K562 (cell line): ENCODE results near the gene PCAT6. TPM values are rescaled to one million over a fixed set of nuclear protein-coding genes. Genes with fewer than 3 reads are reported as not detected.

Experiments
- BACH1 ChIP-seq: fragments of 200-800 bp; sonication (Bioruptor generic); IDR thresholded peaks from 2 replicates; pipeline ENCODE4 v1.6.1; 2016; ENCODE audit warnings: missing genetic modification characterization, missing compliant biosample characterization
- CCNT2 ChIP-seq: IDR thresholded peaks from 2 replicates; pipeline ENCODE4 v1.6.1; 2011; ENCODE audit warnings: borderline replicate concordance, low read depth, mild to moderate bottlenecking, moderate library complexity, mixed read lengths, low read length; ENCODE audit not compliant: insufficient read length; ENCODE audit errors: extremely low read depth
- FOXK2 ChIP-seq, 2 experiments: fragments of 450-650 bp; IDR thresholded peaks in 1 of 2; conservative IDR thresholded peaks in 1 of 2; 2 replicates each; pipeline ENCODE4 v1.6.1; 2016; ENCODE audit warnings: low read depth in 2 of 2, mild to moderate bottlenecking in 1 of 2
- MECOM ChIP-seq: fragments of 250-450 bp; sonication (Bioruptor Pico); IDR thresholded peaks from 2 replicates; pipeline ENCODE4 v1.8.0; 2022; ENCODE audit warnings: inconsistent platforms
- RAD21 ChIP-seq, 2 experiments: fragments of 250-450 bp in 1 of 2; fragments of 450-650 bp in 1 of 2; sonication (Bioruptor Pico) in 1 of 2; formaldehyde crosslinking in 1 of 2; IDR thresholded peaks in 1 of 2; conservative IDR thresholded peaks in 1 of 2; 2 replicates each; pipeline versions ENCODE4 v1.4.0 to v1.8.0; 2020 to 2022; ENCODE audit warnings: mild to moderate bottlenecking in 2 of 2, moderate library complexity in 1 of 2
- SP1 ChIP-seq: sonication (generic); formaldehyde crosslinking; IDR thresholded peaks from 2 replicates; pipeline ENCODE4 v1.8.1; 2022; ENCODE audit warnings: mild to moderate bottlenecking, missing genetic modification reagents
- TEAD1 ChIP-seq, 2 experiments: fragments of 450-650 bp in 1 of 2; sonication (generic) in 1 of 2; formaldehyde crosslinking; IDR thresholded peaks; 2 replicates each; pipeline versions ENCODE4 v1.4.0 to v1.8.0; 2020 to 2022; ENCODE audit warnings: mild to moderate bottlenecking in 2 of 2, missing genetic modification reagents in 1 of 2
- ZBTB7A ChIP-seq: IDR thresholded peaks from 2 replicates; pipeline ENCODE4 v1.6.1; 2011; ENCODE audit warnings: low read depth, mild to moderate bottlenecking, low read length, moderate library complexity, borderline replicate concordance; ENCODE audit not compliant: control insufficient read depth
- ZKSCAN3 ChIP-seq: fragments of 250-450 bp; sonication (Bioruptor Pico); IDR thresholded peaks from 2 replicates; pipeline ENCODE4 v1.4.0; 2020
- ZNF133 ChIP-seq: fragments of 250-450 bp; sonication (Bioruptor Pico); IDR thresholded peaks from 2 replicates; pipeline ENCODE4 v1.4.0; 2020; ENCODE audit warnings: mild to moderate bottlenecking
- ZNF165 ChIP-seq: fragments of 250-450 bp; sonication (Bioruptor Pico); IDR thresholded peaks from 2 replicates; pipeline ENCODE4 v1.4.0; 2020; ENCODE audit warnings: borderline replicate concordance
- ZNF3 ChIP-seq: fragments of 250-450 bp; sonication (Bioruptor Pico); IDR thresholded peaks from 2 replicates; pipeline ENCODE4 v1.5.0; 2021; ENCODE audit warnings: mild to moderate bottlenecking, moderate library complexity
- polyA plus RNA-seq, 8 experiments: library from polyadenylated mRNA; depleted of rRNA in 4 of 8; stranded (reverse) in 5 of 8; unstranded in 3 of 8; fragments of >200 nt; fragmentation: Nextera tagmentation in 2 of 8; fragmentation: Illumina TruSeq in 1 of 8; extraction: Ambion mirVana in 2 of 8; extraction: Trizol in 1 of 8; gene quantifications; 2 replicates each; pipeline versions ENCODE4 v1.2.1 to v1.2.3, GENCODE V29; 2011 to 2014; ENCODE audit warnings: inconsistent platforms in 1 of 8, missing spikeins in 1 of 8
- total RNA-seq, 7 experiments: library from RNA; depleted of rRNA in 6 of 7; stranded (reverse); fragments of >200 nt in 6 of 7; fragmentation: Illumina TruSeq in 2 of 7; extraction: Trizol in 2 of 7; gene quantifications; 2 replicates each; pipeline versions ENCODE4 v1.2.1 to v1.2.3, GENCODE V29; 2011 to 2021; ENCODE audit warnings: low replicate concordance in 1 of 7
- TF ChIP-seq, protein P1 (sequence below), 3 experiments: fragments of 200-800 bp in 1 of 3; sonication (Bioruptor generic) in 1 of 3; sonication (generic) in 1 of 3; formaldehyde crosslinking in 1 of 3; IDR thresholded peaks; 2 replicates each; pipeline versions ENCODE4 v1.6.1 to v1.8.0; 2016 to 2022; ENCODE audit warnings: mild to moderate bottlenecking in 2 of 3, missing compliant biosample characterization in 2 of 3, missing genetic modification characterization in 2 of 3, missing genetic modification reagents in 1 of 3
- TF ChIP-seq, protein P2 (sequence below): fragments of 450-650 bp; IDR thresholded peaks from 2 replicates; pipeline ENCODE4 v1.6.1; 2016; ENCODE audit warnings: antibody characterized with exemption
- TF ChIP-seq, protein P3 (sequence below): fragments of 200-800 bp; sonication (Bioruptor generic); IDR thresholded peaks from 2 replicates; pipeline ENCODE4 v1.6.1; 2017; ENCODE audit warnings: missing genetic modification characterization, missing compliant biosample characterization
- TF ChIP-seq, protein P4 (sequence below), 2 experiments: fragments of 150-350 bp in 1 of 2; IDR thresholded peaks; 2 replicates each; pipeline ENCODE4 v1.6.1; 2012 to 2016; ENCODE audit warnings: low read depth in 2 of 2, low read length in 2 of 2, mild to moderate bottlenecking in 1 of 2, moderate library complexity in 1 of 2
- TF ChIP-seq, protein P5 (sequence below): sonication (generic); formaldehyde crosslinking; IDR thresholded peaks from 2 replicates; pipeline ENCODE4 v1.9.0; 2022; ENCODE audit warnings: mild to moderate bottlenecking, missing genetic modification reagents

Gene PCAT6
- total and polyA plus RNA-seq, 9 of the 15 experiments (the other 6 are each of a cell fraction or from before 2014, with no cell fraction given), result 0.25 to 2.4 (median 0.54) TPM; not detected in 1

DNA sequence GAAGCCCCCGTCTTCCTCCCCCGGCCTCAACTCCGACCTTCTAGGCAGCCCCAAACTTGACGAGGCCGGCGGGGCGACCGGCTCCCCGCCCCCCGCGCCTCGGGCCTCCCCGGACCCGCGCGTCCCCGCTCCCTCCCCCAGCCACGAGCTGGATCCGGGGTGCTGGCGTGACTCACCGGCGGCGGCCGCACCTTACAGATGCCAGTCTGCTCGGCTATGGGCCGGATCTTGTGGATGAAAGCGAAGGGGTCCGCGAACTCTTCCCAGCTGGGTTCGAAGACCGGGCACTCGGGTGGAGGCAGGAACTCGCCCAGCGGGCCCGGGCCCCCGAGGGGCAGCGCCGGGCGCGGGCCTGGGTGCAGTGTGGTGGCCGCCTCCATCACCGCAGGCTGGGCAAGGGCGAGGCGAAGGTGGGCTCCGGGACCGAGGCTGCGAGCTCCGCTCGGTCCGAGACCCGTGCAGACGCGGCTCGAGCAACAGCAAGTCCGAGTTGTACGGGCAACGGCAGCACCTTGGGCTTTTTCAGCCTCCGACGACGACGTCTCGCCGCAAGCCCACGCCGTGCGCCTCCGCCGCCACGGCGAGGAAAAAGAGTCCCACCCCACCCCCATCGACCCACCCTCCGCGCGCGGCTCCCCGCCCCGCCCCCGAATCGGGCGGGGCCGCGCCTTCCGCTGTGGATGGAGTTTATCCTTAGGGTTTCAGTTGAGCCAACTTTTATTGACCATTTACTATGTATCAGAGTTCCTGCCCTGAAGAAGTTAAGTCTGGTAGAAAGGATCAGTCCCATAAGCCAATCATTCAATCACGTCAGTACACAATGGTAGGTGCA is 2.6 kb upstream of the PCAT6 start, which contains the start of gene KDM5B (continued):
- TF ChIP-seq, protein P1, sequence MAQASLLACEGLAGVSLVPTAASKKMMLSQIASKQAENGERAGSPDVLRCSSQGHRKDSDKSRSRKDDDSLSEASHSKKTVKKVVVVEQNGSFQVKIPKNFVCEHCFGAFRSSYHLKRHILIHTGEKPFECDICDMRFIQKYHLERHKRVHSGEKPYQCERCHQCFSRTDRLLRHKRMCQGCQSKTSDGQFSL (CRISPR knock-in tag; IDR thresholded peaks at IDR 0.05), result peak; percentile 80
- TF ChIP-seq, protein P1 (tag; IDR thresholded peaks at IDR 0.05), result peak in 1 of 2 experiments; percentile 89; a peak in 2 of 4 replicates
- TF ChIP-seq RAD21 (CRISPR knock-in tag; conservative IDR thresholded peaks at IDR 0.05 in 1 of 2, IDR thresholded peaks at IDR 0.05 in 1 of 2), result peak in 1 of 2 experiments; percentile 14; a peak in 1 of 4 replicates
- TF ChIP-seq BACH1 (tag), result no peak
- 0 out of 2 replicates have a peak, but pooled peaks have one; percentile 71 for TF ChIP-seq ZNF165 (CRISPR knock-in tag)
- TF ChIP-seq, protein P2, sequence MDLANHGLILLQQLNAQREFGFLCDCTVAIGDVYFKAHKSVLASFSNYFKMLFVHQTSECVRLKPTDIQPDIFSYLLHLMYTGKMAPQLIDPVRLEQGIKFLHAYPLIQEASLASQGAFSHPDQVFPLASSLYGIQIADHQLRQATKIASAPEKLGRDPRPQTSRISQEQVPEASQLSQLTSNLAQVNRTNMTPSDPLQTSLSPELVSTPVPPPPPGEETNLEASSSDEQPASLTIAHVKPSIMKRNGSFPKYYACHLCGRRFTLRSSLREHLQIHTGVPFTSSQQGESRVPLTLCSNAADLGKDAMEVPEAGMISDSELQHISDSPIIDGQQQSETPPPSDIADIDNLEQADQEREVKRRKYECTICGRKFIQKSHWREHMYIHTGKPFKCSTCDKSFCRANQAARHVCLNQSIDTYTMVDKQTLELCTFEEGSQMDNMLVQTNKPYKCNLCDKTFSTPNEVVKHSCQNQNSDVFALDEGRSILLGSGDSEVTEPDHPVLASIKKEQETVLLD, result peak; percentile 81
- TF ChIP-seq, protein P3, sequence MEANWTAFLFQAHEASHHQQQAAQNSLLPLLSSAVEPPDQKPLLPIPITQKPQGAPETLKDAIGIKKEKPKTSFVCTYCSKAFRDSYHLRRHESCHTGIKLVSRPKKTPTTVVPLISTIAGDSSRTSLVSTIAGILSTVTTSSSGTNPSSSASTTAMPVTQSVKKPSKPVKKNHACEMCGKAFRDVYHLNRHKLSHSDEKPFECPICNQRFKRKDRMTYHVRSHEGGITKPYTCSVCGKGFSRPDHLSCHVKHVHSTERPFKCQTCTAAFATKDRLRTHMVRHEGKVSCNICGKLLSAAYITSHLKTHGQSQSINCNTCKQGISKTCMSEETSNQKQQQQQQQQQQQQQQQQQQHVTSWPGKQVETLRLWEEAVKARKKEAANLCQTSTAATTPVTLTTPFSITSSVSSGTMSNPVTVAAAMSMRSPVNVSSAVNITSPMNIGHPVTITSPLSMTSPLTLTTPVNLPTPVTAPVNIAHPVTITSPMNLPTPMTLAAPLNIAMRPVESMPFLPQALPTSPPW (CRISPR knock-in tag), result peak; percentile 93
- peak; percentile 9; the same call in 1 of the 2 replicates for TF ChIP-seq ZNF133 (CRISPR knock-in tag)
- peak; percentile 67 to 73; a peak in 3 of 4 replicates for TF ChIP-seq TEAD1 (CRISPR knock-in tag; IDR thresholded peaks at IDR 0.05)
- TF ChIP-seq ZNF3 (CRISPR knock-in tag), result 0 out of 2 replicates have a peak, but pooled peaks have one; percentile 18
- TF ChIP-seq, protein P4, sequence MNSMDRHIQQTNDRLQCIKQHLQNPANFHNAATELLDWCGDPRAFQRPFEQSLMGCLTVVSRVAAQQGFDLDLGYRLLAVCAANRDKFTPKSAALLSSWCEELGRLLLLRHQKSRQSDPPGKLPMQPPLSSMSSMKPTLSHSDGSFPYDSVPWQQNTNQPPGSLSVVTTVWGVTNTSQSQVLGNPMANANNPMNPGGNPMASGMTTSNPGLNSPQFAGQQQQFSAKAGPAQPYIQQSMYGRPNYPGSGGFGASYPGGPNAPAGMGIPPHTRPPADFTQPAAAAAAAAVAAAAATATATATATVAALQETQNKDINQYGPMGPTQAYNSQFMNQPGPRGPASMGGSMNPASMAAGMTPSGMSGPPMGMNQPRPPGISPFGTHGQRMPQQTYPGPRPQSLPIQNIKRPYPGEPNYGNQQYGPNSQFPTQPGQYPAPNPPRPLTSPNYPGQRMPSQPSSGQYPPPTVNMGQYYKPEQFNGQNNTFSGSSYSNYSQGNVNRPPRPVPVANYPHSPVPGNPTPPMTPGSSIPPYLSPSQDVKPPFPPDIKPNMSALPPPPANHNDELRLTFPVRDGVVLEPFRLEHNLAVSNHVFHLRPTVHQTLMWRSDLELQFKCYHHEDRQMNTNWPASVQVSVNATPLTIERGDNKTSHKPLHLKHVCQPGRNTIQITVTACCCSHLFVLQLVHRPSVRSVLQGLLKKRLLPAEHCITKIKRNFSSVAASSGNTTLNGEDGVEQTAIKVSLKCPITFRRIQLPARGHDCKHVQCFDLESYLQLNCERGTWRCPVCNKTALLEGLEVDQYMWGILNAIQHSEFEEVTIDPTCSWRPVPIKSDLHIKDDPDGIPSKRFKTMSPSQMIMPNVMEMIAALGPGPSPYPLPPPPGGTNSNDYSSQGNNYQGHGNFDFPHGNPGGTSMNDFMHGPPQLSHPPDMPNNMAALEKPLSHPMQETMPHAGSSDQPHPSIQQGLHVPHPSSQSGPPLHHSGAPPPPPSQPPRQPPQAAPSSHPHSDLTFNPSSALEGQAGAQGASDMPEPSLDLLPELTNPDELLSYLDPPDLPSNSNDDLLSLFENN (IDR thresholded peaks at IDR 0.05; ENCODE audit: low read depth in 2 of 2, low read length in 2 of 2), result peak in 1 of 2 experiments; percentile 17; a peak in 1 of 4 replicates
- TF ChIP-seq CCNT2, result peak; percentile 67
- TF ChIP-seq ZKSCAN3, result no peak
- peak; percentile 91; the same call in 1 of the 2 replicates for TF ChIP-seq ZBTB7A
- peak; percentile 49 to 69 for TF ChIP-seq FOXK2 (conservative IDR thresholded peaks at IDR 0.05 in 1 of 2, IDR thresholded peaks at IDR 0.05 in 1 of 2; ENCODE audit: low read depth in 2 of 2)
- TF ChIP-seq, protein P5, sequence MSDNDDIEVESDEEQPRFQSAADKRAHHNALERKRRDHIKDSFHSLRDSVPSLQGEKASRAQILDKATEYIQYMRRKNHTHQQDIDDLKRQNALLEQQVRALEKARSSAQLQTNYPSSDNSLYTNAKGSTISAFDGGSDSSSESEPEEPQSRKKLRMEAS (CRISPR knock-in tag), result peak; percentile 4; the same call in 1 of the 2 replicates
- TF ChIP-seq SP1 (CRISPR knock-in tag), result peak; percentile 70
- no peak for TF ChIP-seq MECOM (CRISPR knock-in tag)
